Activated CD8-positive, alpha-beta memory T cell treated with anti-CD3 and anti-CD28 coated beads for 36 hours (primary cell): ENCODE measurements around the gene MTA1. TPM values are rescaled to one million over a fixed set of nuclear protein-coding genes. Genes with fewer than 3 reads are reported as not detected.

Experiments
- CTCF ChIA-PET: fragments of 350-600 bp; sonication (Branson Sonifier 250); formaldehyde crosslinking; loops from one replicate; lab custom pipeline; 2021; ENCODE audit warnings: antibody characterized with exemption; lab: Charles Lee
- POLR2A ChIA-PET: fragments of 350-600 bp; sonication (Branson Sonifier 250); formaldehyde crosslinking; loops from one replicate; lab custom pipeline; 2021; ENCODE audit warnings: antibody characterized with exemption; lab: Charles Lee
- total RNA-seq, 2 experiments: library from RNA; stranded (reverse); gene quantifications; one replicate each; pipeline ENCODE4 v1.2.3, GENCODE V29; 2021

The MTA1 gene
- total RNA-seq: 100 to 1,000 TPM; 147 to 156 TPM

GRCh38 chr14:105419195-105420091 is at the start of gene MTA1:
TSS of gene MTA1 (plus strand) at chr14:105419827. CDS start at chr14:105420036, 209 bp downstream.
- ChIA-PET CTCF (interaction anchor here (1.3 to 1.4 kb wide), 2 partner anchors 61 to 70 kb away, joined by 3 to 8 read pairs; no protein-coding TSS in a partner anchor), POLR2A (no interaction called here)

- POLR2A ChIA-PET: interaction anchor here (0.7 kb wide), 1 partner anchor 23 kb away, joined by 4 read pairs; no protein-coding TSS in a partner anchor
- CTCF ChIA-PET: interaction anchor here (0.7 to 2.3 kb wide), 2 partner anchors 116 to 125 kb away, joined by 3 to 10 read pairs; no protein-coding TSS in a partner anchor
Observed at GRCh38 chr14:105374389-105374788, 45.2 kb upstream of the MTA1 start.

DNA sequence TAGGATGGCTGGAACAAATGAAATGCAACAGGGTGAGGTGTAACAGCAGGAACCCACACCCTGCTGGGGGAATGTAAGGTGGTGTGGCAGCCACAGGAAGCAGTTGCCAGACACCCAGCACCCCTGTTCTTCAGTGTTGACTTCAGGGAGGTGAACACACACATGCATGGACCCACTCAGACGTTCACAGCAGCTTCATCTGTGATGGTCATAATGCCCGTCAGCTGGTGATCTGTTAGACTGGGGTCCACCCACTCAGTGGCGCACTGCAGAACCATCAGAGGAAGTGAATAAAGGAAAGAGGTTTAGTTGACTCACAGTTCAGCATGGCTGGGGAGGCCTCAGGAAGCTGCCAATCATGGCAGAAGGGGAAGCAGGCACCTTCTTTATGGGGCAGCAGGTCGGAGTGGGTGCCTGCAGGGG is 44.0 kb upstream of the MTA1 start:
- CTCF ChIA-PET: interaction anchor here (0.6 to 2.3 kb wide), 3 partner anchors 11 to 114 kb away, joined by 3 to 10 read pairs (median 5); no protein-coding TSS in a partner anchor
- POLR2A ChIA-PET: no interaction called here

- CTCF ChIA-PET: interaction anchor here (0.7 kb wide), 1 partner anchor 104 kb away, joined by 3 read pairs; no protein-coding TSS in a partner anchor
- POLR2A ChIA-PET: no interaction called here
Observed at GRCh38 chr14:105376521-105377440, 42.8 kb upstream of the MTA1 start.

DNA sequence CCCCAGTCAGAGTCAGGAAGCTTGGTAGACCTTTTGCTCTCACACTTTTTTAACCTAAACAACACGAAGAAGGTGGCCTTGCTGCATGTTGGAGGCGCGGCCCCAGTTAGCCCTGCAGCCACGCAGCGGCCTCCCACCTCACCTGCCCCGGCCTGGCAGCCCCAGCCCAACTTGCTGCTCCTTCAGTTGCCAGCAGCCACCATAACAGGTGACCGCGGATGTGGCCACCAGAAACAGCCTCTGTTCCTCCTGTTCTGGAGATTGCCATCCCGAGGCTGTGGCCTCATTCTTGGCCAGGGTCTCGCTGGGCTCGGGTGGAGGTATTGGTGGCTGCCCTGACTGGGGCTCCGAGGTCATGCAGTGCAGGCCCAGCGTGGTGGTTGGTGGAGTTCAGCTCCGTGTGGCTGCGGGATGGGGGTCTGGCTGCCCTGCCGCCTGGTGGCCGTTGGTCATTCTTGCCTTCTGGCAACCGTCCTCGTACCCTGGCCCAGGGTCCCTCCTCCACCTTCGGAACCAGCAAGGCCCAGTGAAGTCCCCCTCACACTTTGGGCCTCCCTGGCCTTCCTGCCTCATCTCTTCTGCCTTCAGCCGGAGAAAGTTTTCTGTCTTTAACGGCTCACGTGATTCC is 42.0 kb upstream of the MTA1 start:
- ChIA-PET POLR2A (no interaction called here), CTCF (no interaction called here)

GRCh38 chr14:105378199-105378598 is 41.4 kb upstream of the MTA1 start:
- POLR2A ChIA-PET: no interaction called here
- CTCF ChIA-PET: no interaction called here

DNA sequence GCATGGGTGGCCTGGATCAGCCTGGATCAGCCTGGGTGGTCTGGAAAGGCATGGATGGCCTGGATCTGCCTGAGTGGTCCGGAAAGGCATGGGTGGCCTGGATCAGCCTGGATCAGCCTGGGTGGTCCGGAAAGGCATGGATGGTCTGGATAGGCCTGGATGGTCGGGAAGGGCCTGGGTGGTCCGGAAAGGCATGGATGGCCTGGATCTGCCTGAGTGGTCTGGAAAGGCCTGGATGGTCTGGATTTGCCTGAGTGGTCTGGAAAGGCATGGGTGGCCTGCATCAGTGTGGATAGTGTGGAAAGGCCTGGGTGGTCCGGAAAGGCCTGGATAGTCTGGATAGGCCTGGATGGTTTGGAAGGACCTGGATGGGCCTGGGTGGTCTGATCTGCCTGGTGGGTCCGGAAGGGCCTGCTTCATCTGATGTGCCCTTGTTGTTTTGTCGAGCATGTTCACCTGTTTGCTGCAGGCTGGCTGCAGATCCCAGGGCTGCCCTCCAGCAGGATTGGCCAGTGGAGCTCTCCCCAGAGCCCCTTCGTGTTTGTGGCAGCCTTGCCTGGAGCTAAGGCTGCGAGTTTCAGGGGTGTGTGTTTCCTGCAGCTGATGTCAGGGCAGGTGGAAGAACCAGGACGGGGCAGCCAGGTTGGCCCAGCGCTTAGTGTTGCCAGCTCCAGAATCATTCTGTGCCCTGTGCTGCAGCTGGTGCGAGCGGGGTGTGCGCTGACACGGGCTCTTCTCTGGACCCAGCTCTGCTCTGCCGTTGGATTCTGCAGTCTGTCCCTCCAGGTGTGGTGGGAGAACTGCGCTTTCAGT is 40.5 kb upstream of the MTA1 start:
- POLR2A ChIA-PET: no interaction called here

DNA sequence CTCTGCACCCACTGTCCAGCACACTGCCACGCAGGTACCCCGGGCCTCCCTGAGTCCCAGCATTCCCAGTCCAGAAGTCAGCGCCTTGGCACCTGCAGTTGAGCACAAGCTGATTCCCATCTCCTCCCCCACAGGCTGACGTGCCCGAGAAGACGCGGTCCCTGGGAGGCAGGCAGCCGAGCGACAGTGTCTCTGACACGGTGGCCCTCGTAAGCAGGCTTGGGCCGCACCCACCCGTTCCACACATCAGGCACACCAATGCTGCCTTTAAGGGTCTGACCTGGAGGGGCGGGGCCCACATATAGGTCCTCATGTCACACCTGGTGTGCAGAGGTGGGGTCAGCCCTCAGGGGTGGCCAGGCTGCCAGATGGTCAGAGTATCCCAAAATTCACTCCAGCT is 39.7 kb upstream of the MTA1 start:
- POLR2A ChIA-PET: no interaction called here
- CTCF ChIA-PET: no interaction called here

More for the DNA sequence above, 40.5 kb upstream of the MTA1 start:
- CTCF ChIA-PET: no interaction called here

DNA sequence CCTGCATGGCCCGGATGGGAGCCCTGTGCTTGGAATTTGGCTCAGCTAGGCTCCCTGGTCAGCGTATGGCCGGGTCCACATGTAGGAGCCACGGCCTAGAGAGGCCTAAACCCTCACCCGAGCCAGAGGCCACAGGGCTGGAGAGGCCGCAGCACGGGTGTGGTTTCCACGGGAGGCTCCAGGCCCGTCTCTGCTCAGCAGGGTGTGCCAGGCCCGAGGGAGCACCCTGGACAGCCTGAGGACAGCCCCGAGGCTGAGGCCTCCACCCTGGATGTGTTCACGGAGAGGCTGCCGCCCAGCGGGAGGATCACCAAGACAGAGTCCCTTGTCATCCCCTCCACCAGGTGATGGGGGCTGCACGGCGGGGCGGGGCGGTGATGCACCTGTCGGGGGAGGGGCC is 38.9 kb upstream of the MTA1 start:
- ChIA-PET CTCF (no interaction called here), POLR2A (no interaction called here)

DNA sequence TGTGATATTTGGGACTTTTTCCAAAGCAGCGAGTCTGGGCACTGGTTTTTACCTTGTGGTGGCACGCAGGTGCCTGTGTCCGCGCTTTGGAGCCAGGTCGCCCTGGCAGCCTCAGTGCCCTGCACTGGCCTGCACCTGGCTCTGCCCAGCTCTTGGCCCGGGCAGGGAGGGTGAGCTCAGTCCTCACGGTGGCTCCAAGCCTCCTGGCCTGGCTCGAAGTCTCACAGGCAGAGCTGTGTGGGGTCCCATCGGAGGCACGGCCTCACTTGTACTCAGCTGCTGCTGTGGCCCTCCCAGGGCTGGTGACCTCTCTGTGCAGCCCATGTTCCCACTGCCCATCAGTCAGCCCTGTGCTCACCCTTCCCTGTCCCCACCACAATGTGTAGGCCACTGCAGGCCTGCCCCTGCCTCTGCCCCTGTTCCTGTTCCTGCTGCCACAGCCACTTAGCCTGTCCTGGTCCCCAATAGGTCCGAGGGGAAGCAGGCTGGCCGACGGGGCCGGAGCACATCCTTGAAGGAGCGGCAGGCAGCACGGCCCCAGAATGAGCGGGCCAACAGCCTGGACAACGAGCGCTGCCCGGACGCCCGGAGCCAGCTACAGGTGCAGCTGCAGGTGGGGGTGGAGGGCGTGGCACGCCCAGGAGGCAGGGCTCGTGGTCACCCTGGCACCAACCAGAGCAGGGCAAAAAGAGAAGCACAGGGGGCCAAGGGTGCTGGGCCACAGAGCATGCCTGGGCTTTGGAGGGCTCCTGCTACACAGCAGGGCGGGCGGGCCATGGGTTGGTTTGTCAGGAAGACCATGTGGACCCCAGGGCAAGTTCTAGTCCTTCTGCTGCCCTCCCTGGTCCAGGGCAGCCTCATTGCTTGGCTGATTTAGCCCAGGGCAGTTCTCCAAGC is 37.9 kb upstream of the MTA1 start:
- POLR2A ChIA-PET: interaction anchor here (0.6 kb wide), 1 partner anchor 130 kb away, joined by 3 read pairs; no protein-coding TSS in a partner anchor
- CTCF ChIA-PET: interaction anchor here (1.3 kb wide), 1 partner anchor 13 kb away, joined by 3 read pairs; no protein-coding TSS in a partner anchor

- ChIA-PET CTCF (interaction anchor here (1.3 kb wide), 1 partner anchor 13 kb away, joined by 3 read pairs; no protein-coding TSS in a partner anchor), POLR2A (no interaction called here)
Observed at GRCh38 chr14:105382343-105383082, 37.1 kb upstream of the MTA1 start.

GRCh38 chr14:105383083-105383730 is 36.4 kb upstream of the MTA1 start:
- ChIA-PET POLR2A (no interaction called here), CTCF (interaction anchor here (0.8 kb wide), 1 partner anchor 39 kb away, joined by 3 read pairs; no protein-coding TSS in a partner anchor)

- ChIA-PET POLR2A (interaction anchor here (0.6 kb wide), 1 partner anchor 33 kb away, joined by 4 read pairs; no protein-coding TSS in a partner anchor), CTCF (interaction anchor here (0.8 kb wide), 1 partner anchor 38 kb away, joined by 3 read pairs; no protein-coding TSS in a partner anchor)
Observed at GRCh38 chr14:105384041-105384557, 35.5 kb upstream of the MTA1 start.

GRCh38 chr14:105384605-105385321 is 34.9 kb upstream of the MTA1 start:
- POLR2A ChIA-PET: interaction anchor here (0.6 kb wide), 1 partner anchor 32 kb away, joined by 4 read pairs; no protein-coding TSS in a partner anchor
- CTCF ChIA-PET: no interaction called here

- CTCF ChIA-PET: no interaction called here
Observed at GRCh38 chr14:105385322-105385637, 34.3 kb upstream of the MTA1 start.

More at GRCh38 chr14:105385322-105385637, 34.3 kb upstream of the MTA1 start:
- POLR2A ChIA-PET: no interaction called here
